GM12865 (cell line): ENCODE measurements around the gene LAMTOR4.
"Not testable (repeated sequence)": the region's sequence is repeated elsewhere in the genome, so short reads cannot be mapped to it uniquely, and the experiment has no call there.

Experiments
- DNase-seq: peaks from one replicate; pipeline ENCODE4 v3.0.0; 2010; ENCODE audit warnings: low read depth
- H3K4me3 ChIP-seq: 2 replicates; pipeline ENCODE4 v1.5.1; 2011; ENCODE audit warnings: mild to moderate bottlenecking, low read depth, low read length, control low read depth
- CTCF ChIP-seq: IDR thresholded peaks from 2 replicates; pipeline ENCODE4 v1.5.1; 2011; ENCODE audit warnings: low read length, control low read depth, low read depth, inconsistent platforms; ENCODE audit not compliant: insufficient read depth; ENCODE audit errors: missing control alignments

Gene LAMTOR4

GRCh38 chr7:100190048-100190711 lies 41.5 kb downstream of the LAMTOR4 start:
- no peak overlapping the region for H3K4me3 ChIP-seq
- DNase-seq, result peak; percentile 74
- TF ChIP-seq CTCF, result peak; percentile 48

GRCh38 chr7:100191775-100192174 lies 43.1 kb downstream of the LAMTOR4 start:
- TF ChIP-seq CTCF, result no peak
- H3K4me3 ChIP-seq, result no peak overlapping the region
- no peak for DNase-seq

GRCh38 chr7:100192281-100192862 lies 43.7 kb downstream of the LAMTOR4 start:
- not testable (repeated sequence) for H3K4me3 ChIP-seq
- peak; percentile 58 for DNase-seq

- DNase-seq, result no peak
- no peak for TF ChIP-seq CTCF
- no peak overlapping the region for H3K4me3 ChIP-seq
Measured at GRCh38 chr7:100192969-100193368, 44.3 kb downstream of the LAMTOR4 start.

DNA sequence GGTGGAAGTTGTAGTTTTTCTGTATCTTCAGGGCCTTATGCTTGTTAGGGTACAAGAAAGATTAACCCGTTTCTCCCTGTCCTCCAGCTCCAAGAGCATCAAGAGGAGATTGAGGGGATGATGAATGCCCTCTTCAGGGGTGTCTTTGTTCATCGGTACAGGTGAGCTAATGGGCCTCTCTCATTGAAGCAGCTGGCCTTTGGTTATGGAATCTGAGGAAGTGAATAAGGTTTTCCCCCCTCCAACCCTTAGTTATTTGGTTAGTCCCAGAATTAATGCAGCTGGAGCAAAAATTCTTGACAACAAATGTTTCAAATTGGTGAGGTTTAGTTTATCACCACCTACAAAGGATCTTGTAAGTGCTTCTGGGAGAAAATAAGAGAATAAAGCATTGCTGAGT lies 46.5 kb downstream of the LAMTOR4 start:
- no peak overlapping the region for H3K4me3 ChIP-seq
- no peak for DNase-seq
- TF ChIP-seq CTCF, result no peak

DNA sequence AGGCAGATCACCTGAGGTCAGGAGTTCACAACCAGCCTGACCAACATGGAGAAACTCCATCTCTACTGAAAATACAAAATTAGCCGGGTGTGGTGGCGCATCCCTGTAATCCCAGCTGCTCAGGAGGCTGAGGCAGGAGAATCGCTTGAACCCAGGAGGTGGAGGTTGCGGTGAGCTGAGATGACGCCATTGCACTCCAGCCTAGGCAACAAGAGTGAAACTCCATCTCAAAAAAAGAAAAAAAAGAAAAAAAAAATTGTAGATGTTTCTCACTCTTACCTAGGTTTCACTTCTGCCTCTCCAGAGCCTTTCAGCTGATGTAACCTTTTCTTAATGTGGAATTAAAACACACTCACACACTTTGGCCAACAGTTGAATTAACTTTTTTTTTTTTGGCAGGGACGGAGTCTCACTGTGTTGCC lies 47.2 kb downstream of the LAMTOR4 start:
- H3K4me3 ChIP-seq, result not testable (repeated sequence)
- DNase-seq, result peak; percentile 66

DNA sequence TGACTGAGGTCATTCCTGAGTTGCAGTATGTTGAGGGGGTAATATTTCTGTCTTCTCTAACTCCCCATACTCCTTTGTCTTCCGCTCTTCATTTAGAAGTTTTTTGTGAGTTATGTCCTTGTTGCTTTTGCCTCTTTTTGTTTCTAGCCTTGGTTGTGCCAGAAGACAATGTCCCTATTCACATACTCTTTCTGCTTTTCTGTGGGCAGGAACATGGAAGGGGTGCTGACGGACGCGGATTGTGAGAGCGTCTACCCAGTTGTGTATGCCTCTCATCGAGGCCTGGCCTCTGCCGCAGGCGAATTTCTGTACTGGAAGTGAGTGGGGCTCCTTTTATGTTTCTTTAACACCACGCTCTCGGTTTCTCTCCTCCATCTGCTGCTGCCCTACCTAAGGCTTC lies 49.5 kb downstream of the LAMTOR4 start:
- H3K4me3 ChIP-seq, result no peak overlapping the region
- no peak for DNase-seq
- TF ChIP-seq CTCF, result no peak

DNA sequence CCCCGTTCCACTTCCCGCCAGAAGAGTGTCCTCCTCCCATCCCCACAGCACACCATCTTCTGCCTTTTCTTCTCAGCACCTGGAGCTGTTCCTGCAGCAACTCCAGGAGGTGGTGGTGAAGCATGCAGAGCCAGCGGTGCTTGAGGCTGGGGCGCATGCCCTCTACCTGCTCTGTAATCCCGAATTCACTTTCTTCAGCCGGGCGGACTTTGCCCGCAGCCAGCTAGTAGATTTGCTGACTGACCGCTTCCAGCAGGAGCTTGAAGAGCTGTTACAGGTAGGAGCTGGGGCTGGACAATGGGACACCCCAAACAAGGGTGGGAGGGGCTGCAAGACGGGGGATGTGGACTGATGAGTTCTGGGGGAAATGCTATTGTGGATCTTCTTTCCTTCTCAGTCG lies 52.0 kb downstream of the LAMTOR4 start:
- H3K4me3 ChIP-seq, result no peak overlapping the region
- no peak for DNase-seq
- TF ChIP-seq CTCF, result no peak
